Activated CD4-positive, alpha-beta T cell treated with anti-CD3 and anti-CD28 coated beads, Interleukin-10, Interleukin-2, amounts not matched to agents 100 ng/mL and 50 ng/mL, durations not matched to agents 16 hours and 8 hours (primary cell): ENCODE measurements around the gene TMED9.
"Not testable (repeated sequence)": the region's sequence is repeated elsewhere in the genome, so short reads cannot be mapped to it uniquely, and the experiment has no call there.

Experiments
- DNase-seq: peaks from one replicate; pipeline ENCODE4 v3.0.0-alpha.2; 2020

TMED9 gene

DNA sequence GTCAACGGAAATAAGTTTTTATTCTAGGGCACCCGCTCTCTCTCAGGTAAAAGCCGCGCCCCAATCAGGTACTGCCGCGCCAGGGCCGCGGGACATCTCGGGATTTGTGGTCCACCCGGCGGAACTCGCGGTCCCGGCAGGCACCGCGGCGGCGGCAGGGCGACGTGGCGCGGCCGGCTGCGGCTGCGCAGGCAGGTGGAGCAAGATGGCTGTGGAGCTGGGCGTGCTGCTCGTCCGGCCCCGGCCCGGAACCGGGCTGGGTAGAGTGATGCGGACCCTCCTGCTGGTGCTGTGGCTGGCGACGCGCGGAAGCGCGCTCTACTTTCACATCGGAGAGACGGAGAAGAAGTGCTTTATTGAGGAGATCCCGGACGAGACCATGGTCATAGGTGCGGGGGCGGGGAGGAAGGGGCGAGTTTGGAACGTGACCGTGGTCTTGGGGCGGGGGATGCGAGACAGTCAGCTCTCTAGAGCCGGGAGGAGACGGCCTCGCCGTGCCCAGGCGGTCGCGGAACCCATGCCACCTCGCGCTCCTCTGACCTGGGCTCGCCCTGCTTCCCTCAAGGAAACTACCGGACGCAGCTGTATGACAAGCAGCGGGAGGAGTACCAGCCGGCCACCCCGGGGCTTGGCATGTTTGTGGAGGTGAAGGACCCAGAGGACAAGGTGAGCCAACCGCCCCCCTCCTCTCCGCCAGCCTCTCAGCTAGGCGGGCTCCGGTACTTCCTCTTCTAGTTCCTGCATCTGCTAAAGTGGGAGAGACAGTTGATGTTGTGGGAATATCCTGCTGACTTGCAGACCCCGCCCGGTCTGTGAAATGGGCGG, at the start of gene TMED9:
TSS of gene TMED9 (plus strand) at position 194 of the 825 bp plus-strand sequence. CDS start at position 206, 12 bp downstream.
- DNase-seq = peak; percentile 94

DNA sequence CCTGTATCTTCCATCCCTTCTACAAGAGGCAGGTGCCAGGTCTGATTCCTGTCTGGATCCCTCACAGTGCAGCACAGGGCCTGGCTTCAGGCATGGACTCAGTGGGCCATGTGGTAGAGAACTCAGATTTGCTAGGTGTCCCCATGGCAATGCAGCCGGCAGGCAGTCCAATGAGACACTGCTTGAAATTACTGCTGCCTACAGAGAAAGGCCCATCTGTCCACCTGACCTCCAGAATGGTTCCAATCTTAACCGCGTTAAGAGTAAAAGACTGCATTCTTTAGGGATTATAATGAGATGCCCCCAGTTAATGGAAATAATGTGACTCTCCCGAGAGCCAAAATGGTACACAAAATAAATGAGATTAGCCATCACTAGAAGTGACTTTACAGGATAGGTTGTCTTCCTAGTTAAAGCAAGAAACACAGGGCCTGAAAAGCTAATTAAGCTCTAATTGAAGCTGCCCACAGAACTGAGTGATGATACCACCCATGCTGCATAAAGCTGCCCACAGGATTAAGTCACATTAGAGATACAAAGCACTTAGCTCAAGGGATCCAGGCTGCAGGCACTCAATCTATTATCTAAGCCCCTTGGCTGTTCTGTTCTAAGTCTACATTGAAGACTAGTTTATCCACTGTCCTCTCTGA, 49.1 kb upstream of the TMED9 start:
- no peak for DNase-seq

GRCh38 chr5:177545487-177546257, 46.3 kb upstream of the TMED9 start:
- no peak for DNase-seq

- no peak for DNase-seq
Measured at GRCh38 chr5:177546258-177546741, 45.7 kb upstream of the TMED9 start.

DNA sequence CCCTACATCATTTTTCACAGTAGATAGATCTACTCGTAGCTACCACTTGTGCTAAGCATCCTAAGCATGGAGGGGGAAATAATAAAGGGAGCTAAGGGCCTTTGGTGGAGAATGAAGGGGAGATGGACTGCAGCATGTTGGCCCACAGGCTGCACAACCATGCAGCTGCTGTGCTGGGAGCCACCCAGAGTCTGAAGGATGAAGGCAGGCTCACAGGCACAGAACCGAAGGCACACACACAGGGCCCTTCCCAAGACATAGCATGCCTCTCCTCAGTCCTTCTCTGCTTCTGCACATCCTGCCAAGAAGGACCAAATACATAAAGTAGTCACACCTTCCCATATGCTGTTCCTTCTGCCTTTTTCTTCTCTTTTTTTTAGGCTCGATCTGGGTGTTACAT, 44.3 kb upstream of the TMED9 start:
- no peak for DNase-seq

GRCh38 chr5:177548495-177548894, 43.5 kb upstream of the TMED9 start:
- DNase-seq = no peak

DNA sequence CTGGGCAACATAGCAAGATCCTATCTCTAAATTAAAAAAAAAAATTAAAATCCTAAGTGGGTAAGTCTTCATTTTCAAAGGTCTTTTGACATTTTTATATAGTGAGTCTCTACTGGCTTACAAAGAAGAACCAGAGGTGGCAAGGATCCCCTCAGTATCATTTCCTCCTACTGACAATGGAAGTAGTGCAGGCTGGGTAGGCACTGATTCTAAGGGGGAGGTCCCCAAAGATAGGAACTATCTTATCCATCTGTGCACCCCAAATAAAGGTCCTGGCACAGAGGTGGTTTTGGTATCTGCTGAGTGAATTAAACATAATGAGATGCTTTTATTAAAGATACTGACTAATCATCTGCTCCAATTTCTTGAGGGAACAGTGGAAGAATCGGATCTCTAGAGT, 41.9 kb upstream of the TMED9 start:
- no peak for DNase-seq

GRCh38 chr5:177552839-177553455, 39.1 kb upstream of the TMED9 start:
- no peak for DNase-seq

- DNase-seq = peak; percentile 53
Measured at GRCh38 chr5:177553671-177554429, 38.2 kb upstream of the TMED9 start.

DNA sequence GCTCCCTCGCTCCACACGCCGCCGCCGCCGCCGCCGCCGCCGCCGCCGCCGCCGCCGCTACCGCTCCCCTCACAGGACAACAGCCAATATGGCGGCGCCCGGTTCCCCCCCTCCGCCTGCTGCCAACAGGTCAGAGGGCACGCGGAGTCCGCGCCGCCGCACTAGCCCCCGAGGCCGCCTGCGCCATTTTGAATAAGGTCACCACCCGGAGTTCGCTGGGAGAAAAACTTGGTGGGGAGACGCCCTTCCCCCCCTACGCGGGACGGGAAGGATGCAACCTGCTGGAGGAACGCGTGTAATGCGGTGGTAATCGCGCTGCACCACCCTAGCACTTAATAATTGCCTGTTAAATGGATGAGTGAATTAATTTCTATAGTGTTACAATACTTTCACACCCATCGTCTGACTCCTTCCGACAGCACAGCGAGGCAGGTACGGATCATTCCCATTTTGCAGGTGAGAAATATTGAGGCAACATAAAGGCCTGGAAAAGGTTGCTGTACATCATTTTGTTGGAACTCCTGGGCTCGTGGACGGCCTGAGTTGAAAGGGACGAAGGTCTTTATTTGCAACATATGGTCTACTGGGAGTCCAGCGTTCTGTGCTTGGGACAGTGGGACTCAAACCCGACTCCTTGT, 37.4 kb upstream of the TMED9 start, which contains the start of gene FAM193B:
TSS of gene FAM193B (minus strand) at position 90 of the 638 bp plus-strand sequence. CDS start 105 bp downstream, outside the sequence.
- peak; percentile 98 for DNase-seq

DNA sequence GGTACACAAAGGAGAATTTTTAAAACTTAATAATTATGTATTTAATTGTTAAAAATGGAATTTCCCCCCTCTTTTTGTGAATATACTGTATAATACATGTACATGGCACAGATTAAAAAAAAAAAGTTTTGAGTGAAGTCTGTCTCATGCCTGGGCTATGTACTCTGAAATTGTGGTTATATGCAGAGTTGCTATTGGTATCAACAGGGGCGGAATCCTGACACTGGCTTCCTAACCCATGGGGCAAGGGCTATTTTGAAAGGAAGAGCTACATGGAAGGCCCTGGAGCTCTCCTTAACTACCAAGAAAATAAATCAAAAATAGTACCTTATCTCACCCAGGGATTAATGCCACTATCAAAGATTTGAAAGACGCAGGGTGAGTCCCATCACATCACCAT, 36.8 kb upstream of the TMED9 start:
- DNase-seq = no peak

GRCh38 chr5:177555665-177556064, 36.3 kb upstream of the TMED9 start:
- no peak for DNase-seq

GRCh38 chr5:177557041-177557647, 34.9 kb upstream of the TMED9 start:
- peak; percentile 28 for DNase-seq

DNA sequence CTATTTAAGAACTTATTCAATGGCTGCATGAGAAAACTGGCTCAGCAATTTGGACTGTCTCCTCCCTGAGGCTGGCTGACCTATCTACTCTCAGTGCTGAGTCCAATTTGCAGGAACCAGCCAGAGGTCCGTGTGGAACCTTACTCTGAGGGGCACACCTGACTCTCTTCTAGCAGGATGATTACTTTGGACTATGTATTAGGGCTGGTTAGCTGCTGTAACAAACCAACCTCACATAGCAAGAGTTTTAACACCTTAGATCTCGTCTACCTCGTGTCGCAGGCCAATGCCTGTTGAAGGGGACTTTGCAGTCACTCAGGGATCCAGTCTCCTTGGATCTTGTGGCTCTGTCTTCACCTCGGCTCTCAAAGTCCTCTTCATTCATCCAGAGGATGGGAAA, 34.2 kb upstream of the TMED9 start:
- DNase-seq = no peak

- not testable (repeated sequence) for DNase-seq
Measured at GRCh38 chr5:177559446-177559941, 32.5 kb upstream of the TMED9 start.

DNA sequence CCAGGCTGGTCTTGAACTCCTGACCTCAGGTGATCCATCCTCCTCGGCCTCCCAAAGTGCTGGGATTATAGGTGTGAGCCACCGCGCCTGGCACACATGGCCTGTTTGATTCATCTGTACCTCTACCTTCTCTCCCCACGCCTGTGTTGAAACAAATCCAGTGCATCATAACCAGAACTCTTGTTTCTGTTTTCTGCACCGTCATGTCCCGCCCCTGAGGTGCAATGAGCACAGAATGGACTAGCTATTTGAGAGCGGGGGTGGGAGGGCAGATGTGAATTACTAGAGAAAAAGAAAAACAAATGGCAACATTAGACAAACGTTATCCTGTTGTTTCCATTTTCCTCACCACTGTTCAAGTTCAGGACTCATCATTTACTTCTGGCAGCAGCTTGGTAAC, 27.0 kb upstream of the TMED9 start:
- no peak for DNase-seq

DNA sequence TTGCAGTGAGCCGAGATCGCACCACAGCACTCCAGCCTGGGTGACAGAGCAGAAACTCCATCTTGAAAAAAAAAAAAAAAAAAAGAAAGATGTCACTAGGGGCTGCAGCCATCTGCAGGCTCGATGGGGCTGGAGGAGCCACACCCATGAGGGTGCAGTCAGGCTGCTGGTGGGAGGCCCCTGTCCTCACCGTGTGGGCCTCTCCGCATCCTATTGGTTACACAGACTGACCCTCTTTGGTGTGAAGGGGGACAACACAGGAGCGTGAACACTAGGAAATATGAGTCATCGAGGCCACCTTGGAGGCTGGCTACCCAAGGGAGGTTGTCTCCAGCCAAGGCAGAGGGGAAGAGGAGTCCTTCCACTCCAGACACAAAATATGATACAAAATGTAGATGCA, 23.7 kb upstream of the TMED9 start:
- DNase-seq = no peak

- no peak for DNase-seq
Measured at GRCh38 chr5:177569894-177570293, 22.1 kb upstream of the TMED9 start.

DNA sequence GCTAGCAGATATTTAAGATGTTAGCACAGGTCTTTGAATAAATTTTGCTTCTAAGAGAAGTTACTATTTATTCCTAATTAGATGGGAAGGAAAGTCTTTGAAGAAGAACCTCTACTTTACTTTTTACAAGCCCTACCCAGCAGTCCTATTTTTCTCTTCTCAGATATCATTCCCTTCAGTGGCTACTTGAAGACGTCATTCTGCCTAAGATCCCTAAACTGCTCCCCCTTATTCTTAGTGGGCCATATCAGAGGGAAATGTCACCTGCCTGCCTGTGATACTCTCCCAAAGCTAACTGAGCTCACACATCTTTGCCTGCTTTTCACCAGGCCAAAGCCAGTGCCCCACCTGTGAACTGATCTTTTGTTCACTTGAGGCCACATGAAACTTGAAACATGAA, 16.5 kb upstream of the TMED9 start:
- DNase-seq = no peak

DNA sequence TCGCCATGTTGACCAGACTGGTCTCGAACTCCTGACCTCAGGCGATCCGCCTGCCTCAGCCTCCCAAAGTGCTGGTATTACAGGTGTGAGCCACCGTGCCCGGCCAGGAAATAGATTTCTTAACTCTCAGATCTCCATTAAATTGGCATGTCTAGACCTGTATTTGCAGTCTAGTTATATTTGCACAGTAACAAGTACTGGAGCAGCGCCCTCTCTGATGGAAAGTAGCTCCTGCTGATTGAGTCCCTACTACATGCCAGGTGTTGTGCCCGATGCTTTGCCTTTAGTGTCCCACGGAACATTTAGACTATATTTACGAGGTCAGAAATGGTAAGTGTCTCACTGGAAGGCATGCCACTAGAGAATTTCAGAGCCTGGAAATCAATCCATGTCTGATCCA, 15.8 kb upstream of the TMED9 start:
- no peak for DNase-seq

DNA sequence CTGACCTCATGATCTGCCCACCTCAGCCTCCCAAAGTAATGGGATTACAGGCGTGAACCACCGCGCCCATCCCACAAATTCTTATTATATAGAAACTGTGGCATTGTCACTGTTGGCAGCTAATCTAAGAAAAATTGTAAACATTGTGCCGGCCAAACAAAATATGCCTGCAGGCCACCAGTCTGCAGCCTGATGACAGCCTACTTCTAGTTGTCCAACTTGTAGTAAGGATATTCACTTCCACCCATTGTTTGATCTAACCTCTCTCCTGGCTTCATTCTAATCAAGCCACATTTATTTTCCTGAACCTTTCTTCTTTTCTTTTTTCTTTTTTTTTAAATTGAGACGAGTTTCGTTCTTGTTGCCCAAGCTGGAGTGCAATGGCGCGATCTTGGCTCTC, 13.7 kb upstream of the TMED9 start:
- DNase-seq = no peak
